Activated naive CD4-positive, alpha-beta T cell treated with anti-CD3 and anti-CD28 coated beads, Interleukin-2, amount 10 ng/mL, durations not matched to agents 7 days and 5 days (primary cell): ENCODE results near the gene ANXA3.

Source experiments
- CTCF ChIA-PET: fragments of 350-600 bp; sonication (Branson Sonifier 250); formaldehyde crosslinking; loops from one replicate; lab custom pipeline; 2021; ENCODE audit warnings: antibody characterized with exemption; lab: Charles Lee
- DNase-seq: peaks from one replicate; pipeline ENCODE4 v3.0.0-alpha.2; 2020
- H3K27ac Mint-ChIP-seq: one replicate; pipeline ENCODE4 v1.8.0; 2021; ENCODE audit warnings: mild to moderate bottlenecking, moderate library complexity, mixed read lengths
- H3K27me3 Mint-ChIP-seq: one replicate; pipeline ENCODE4 v1.8.0; 2021; ENCODE audit warnings: mild to moderate bottlenecking, mixed read lengths
- H3K36me3 Mint-ChIP-seq: one replicate; pipeline ENCODE4 v1.8.0; 2021; ENCODE audit warnings: mixed read lengths
- H3K4me1 Mint-ChIP-seq: one replicate; pipeline ENCODE4 v1.8.0; 2021; ENCODE audit warnings: mixed read lengths
- H3K4me3 Mint-ChIP-seq: one replicate; pipeline ENCODE4 v1.8.0; 2021; ENCODE audit warnings: mild to moderate bottlenecking, moderate library complexity, mixed read lengths
- H3K9me3 Mint-ChIP-seq: one replicate; pipeline ENCODE4 v1.8.0; 2021; ENCODE audit warnings: mixed read lengths

The ANXA3 gene

DNA sequence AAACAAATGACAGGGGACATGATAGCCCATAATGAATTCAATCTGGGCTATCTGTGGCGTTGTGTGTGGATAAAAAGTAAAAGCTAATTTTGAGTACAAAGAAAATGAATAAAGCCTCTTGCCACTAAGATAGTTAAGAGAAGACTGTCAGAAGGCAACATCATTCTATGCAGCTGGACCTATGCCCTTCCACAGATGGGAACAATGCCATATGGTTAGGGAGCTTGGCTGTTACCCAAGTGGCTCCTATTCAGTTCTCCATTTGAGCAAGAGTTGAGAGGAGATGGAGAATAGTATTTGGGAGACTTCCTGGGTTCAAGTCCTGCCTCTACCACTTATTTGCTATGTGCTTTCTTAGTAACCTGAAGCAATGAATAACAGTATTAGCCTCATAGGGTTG, 107.7 kb downstream of the ANXA3 start:
- H3K4me3 Mint-ChIP-seq = no peak overlapping the region
- no peak for DNase-seq
- CTCF ChIA-PET = interaction anchor here (1.2 to 1.8 kb wide), 3 partner anchors 10 to 46 kb away, joined by 3 to 7 read pairs (median 4); no protein-coding TSS in a partner anchor
- H3K4me1 Mint-ChIP-seq = peaks cover 73% of the 10 kb centered on the region
- no peaks in the 10 kb centered on the region for H3K9me3 Mint-ChIP-seq
- H3K27ac Mint-ChIP-seq = peak overlapping the region; percentile 85
- H3K36me3 Mint-ChIP-seq = no peaks in the 10 kb centered on the region
- H3K27me3 Mint-ChIP-seq = no peaks in the 10 kb centered on the region

DNA sequence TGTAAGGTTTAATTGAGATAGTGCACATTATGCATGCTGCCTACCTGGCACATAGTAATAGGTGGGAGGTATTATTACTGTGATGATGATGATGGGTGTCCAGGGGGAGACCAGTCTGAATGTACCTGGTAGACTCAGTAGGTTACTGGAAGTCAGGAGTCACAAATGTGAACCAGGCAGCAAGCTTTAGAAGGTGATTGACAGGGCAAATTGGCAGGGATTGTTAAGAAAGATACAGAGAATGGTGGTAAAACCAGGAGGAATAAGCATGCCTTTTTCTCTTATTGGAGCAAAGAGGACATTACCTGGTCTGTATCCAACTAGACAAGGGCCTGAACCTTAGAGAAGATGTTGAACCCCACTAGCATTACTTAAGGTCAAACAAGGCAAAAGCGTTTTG, 108.1 kb downstream of the ANXA3 start:
- H3K9me3 Mint-ChIP-seq = no peaks in the 10 kb centered on the region
- CTCF ChIA-PET = interaction anchor here (1.8 kb wide), 1 partner anchor 15 kb away, joined by 7 read pairs; no protein-coding TSS in a partner anchor
- no peaks in the 10 kb centered on the region for H3K27me3 Mint-ChIP-seq
- DNase-seq = no peak
- no peak overlapping the region for H3K4me3 Mint-ChIP-seq
- H3K36me3 Mint-ChIP-seq = no peaks in the 10 kb centered on the region
- no peak overlapping the region for H3K27ac Mint-ChIP-seq
- peaks cover 76% of the 10 kb centered on the region for H3K4me1 Mint-ChIP-seq
